ENCODE measurements around the gene KLHL11.
"Not testable (repeated sequence)": the region's sequence is repeated elsewhere in the genome, so short reads cannot be mapped to it uniquely, and the experiment has no call there.

KLHL11 gene

GRCh38 chr17:41835800-41836549 lies 29.2 kb downstream of the KLHL11 start, which contains the start of gene NT5C3B:
Gene NT5C3B (minus strand): TSS chr17:41836232. CDS start chr17:41836193, 39 bp downstream.
- peak; percentile 42 for DNase-seq

DNA sequence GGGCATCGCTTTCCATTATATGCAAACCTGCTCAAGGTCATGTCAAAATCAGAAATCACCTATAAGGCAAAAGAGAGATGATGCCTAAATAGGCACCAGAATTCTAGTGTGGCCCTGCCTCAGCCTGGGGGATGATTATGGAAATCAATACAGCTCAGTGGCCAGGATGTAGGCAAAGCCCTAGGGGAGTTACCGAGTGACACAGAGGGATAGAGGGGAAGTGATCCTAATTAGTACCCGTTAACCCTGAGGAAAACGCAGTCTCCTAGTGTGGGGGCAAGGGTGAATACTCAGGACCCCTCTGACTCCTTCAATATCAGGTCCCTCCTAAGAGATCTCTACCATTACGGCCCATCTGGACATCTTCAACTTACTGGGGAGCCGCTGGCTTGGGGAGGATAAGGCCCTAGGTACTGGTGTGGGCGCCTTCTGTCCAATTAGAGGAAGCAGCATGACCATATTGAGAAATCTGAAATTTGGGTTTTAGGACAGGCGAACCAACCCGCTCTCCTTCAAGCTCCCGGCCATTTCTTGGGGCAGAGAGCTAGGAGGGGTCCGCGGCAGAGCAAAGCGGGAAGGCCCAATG lies 29.9 kb downstream of the KLHL11 start:
- no peak for DNase-seq

GRCh38 chr17:41829961-41830360 lies 35.3 kb downstream of the KLHL11 start:
- not testable (repeated sequence) for DNase-seq

- DNase-seq: no peak
Observed at GRCh38 chr17:41825175-41825845, 39.9 kb downstream of the KLHL11 start.

- no peak for DNase-seq
Observed at GRCh38 chr17:41824086-41824485, 41.1 kb downstream of the KLHL11 start.

DNA sequence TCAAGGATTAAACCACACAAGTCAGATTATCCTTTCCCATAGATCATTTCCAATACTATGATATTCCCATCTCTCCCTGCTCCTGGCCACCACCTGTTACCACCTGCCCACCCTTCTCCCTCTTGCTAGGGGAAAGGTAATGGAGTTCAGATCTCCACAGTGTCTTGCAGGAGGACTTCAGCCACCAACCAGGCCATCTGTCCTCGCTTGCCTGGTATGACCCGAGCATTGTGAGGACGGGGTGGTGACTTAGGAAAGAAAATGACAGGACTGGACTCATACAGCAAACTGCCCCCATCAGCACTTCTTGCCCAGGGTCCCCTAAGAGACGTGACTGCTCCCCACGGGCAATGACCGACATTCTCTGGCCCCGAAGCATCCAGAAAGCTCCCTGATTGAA lies 41.6 kb downstream of the KLHL11 start:
- DNase-seq: no peak

DNA sequence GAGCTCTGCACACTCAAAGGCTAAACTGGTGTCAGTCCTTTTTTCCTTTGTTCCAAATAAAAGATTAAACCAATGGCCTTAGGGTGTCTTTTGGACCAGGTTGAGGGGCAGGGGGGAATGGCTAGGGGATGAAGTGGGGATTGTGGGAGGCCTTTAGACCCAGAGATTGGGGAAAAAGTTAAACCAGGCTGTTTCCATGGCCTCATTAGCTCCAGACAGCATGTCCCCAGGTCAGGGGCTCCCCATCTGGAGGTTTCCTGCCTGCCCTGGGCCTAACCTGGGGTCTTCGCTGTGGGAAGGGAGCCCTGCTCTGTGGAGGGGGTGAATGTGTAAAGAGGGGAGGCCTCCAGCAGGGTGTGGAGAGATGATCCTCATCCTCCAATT lies 42.1 kb downstream of the KLHL11 start:
- DNase-seq: no peak

GRCh38 chr17:41822216-41823140 lies 42.7 kb downstream of the KLHL11 start:
- no peak for DNase-seq

GRCh38 chr17:41821776-41822175 lies 43.4 kb downstream of the KLHL11 start:
- no peak for DNase-seq

DNA sequence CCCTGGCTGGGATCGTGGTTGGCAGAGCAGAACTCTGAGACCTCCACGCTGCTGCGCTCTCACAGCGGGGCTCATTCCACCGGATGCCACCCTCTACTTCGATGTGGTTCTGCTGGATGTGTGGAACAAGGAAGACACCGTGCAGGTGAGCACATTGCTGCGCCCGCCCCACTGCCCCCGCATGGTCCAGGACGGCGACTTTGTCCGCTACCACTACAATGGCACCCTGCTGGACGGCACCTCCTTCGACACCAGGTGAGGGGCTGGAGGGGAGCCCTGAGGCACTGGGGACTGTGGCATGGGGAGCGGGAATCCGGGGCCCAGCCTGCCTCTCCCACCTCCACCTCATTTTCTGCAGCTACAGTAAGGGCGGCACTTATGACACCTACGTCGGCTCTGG lies 47.2 kb downstream of the KLHL11 start:
- no peak for DNase-seq

- no peak for DNase-seq
Observed at GRCh38 chr17:41816637-41817320, 48.4 kb downstream of the KLHL11 start.

DNA sequence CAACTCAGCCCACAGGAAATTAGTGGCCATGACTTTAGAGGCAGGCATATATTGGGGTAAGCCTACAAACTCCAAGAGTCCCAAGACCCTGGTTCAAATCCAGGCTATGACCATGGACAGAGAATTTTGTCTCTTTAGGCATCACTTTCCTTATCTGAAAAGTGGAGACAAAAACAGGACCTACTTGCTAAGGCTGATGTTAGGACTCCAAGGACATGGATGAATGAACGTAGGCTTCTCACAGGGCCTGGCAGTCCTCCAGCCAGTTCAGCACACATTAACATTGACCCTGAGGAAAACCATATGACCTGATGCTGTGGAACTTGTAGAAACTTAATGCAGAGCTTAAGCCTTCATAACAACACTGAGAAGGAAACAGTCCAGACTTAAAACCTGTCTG lies 51.0 kb downstream of the KLHL11 start:
- DNase-seq: no peak

DNA sequence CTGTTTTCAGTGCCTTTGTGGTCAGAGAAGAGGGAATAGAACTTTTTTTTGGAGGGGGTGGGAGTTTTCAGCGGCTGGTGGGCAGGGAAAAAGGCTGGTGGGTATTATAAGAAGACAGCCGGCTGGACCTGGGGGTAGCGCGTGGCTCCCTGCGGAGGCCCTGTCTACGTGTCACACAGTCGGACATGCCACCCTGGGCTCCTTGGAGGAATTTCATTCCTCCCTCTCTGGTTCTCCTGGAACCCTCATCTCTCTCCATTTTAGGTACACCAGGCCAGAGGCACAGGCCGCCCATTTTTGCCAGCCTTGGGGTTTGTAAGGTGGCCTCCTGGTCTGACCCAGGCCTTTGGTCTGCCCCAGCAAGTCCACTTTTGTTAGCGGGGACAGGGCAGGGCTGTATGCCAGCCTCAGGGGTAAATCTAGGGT lies 51.5 kb downstream of the KLHL11 start:
- no peak for DNase-seq

DNA sequence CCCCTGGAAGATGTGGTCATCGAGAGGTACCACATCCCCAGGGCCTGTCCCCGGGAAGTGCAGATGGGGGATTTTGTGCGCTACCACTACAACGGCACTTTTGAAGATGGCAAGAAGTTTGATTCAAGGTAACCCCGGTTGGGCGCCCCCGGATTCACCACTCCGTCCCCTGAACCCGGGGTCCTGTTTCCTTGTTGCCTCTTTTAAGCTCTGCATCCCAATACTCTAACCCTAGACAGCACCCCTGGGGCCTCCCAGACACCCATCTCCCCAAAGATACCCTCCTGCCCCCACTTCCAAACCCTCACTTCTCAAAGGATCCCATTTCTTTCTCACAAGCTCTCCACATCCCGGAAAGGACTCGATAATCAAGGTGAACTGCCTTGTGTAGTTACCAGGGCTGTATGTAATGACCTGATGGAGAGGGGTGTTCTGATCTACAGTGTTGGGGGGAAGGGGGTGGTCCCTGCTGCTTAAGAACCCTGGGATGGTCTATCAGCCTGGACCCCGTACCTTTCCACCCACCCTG lies 52.0 kb downstream of the KLHL11 start:
- DNase-seq: no peak

- peak; percentile 89 for DNase-seq
Observed at GRCh38 chr17:41812381-41813151, 52.7 kb downstream of the KLHL11 start, which contains the start of gene FKBP10. Gene FKBP10 (plus strand): TSS chr17:41813004. CDS start chr17:41813035, 31 bp downstream.

DNA sequence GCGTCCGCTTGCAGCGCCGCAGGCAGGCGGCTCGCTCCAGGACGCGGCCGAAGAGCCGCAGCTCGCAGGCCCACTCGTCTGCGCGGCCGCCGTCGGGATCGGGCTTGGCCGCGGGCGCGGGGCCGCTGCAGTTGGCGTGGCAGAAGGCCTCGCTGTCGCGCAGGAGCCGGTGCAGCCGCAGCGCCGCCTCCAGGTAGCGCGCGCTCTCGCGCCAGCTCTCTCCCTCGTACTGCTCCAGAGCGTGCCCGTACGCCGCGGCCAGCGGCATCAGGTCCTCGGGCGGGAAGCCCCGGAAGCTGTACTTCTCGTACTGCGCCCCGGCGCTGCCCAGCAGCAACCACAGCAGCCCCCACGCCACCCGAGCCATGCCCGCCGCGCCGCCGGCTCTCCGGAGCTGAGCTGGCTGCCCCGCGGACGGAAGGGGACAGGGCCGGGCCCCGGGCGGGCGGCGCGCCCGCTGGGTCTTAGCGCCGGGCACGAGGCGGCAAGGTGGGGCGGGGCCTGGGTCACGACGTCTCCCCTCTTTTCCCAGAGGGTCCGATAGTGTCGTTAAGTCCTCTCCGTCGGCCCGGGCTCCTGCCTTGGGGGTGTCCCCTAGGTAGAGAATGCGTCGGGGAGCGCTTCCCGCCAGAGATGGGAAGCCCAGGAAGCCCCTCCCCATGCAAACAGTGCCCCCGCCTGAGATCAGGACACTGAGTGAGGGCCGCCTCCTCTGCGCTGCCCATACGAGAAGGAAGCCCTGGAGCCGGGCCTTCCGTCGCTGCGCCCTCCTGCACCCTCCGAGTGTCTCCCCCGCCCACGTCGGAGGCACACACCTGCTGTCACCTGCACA lies 53.5 kb downstream of the KLHL11 start, which contains the start of gene P3H4:
TSS of gene P3H4 (minus strand) at position 401 of the 832 bp plus-strand sequence. CDS start at position 367, 34 bp downstream.
- peak; percentile 86 for DNase-seq

- DNase-seq: no peak
Observed at GRCh38 chr17:41810659-41811548, 54.3 kb downstream of the KLHL11 start.

GRCh38 chr17:41806685-41807445 lies 58.4 kb downstream of the KLHL11 start:
- no peak for DNase-seq

All from NCI-H510A (cell line).